ENCODE data around the gene TMEM255B.
"Not testable (repeated sequence)": the region's sequence is repeated elsewhere in the genome, so short reads cannot be mapped to it uniquely, and the experiment has no call there.

Gene TMEM255B

GRCh38 chr13:113770441-113770840, 11.4 kb downstream of the TMEM255B start:
- no peak for DNase-seq

- DNase-seq = no peak
These were observed 11.9 kb downstream of the TMEM255B start for GRCh38 chr13:113770937-113771336.

- DNase-seq = no peak
These were observed 12.8 kb downstream of the TMEM255B start for GRCh38 chr13:113771709-113772331.

GRCh38 chr13:113774177-113775107, 15.4 kb downstream of the TMEM255B start:
- DNase-seq = no peak

GRCh38 chr13:113775451-113776145, 16.6 kb downstream of the TMEM255B start:
- DNase-seq = no peak

- DNase-seq = no peak
These were observed 17.5 kb downstream of the TMEM255B start for GRCh38 chr13:113776231-113777125.

GRCh38 chr13:113777311-113778260, 18.6 kb downstream of the TMEM255B start:
- DNase-seq = no peak

GRCh38 chr13:113781571-113781970, 22.5 kb downstream of the TMEM255B start:
- no peak for DNase-seq

GRCh38 chr13:113782472-113782871, 23.4 kb downstream of the TMEM255B start:
- DNase-seq = no peak

- DNase-seq = no peak
These were observed 24.3 kb downstream of the TMEM255B start for GRCh38 chr13:113783200-113783881.

- DNase-seq = no peak
These were observed 25.1 kb downstream of the TMEM255B start for GRCh38 chr13:113783966-113784644.

- DNase-seq = no peak
These were observed 25.6 kb downstream of the TMEM255B start for GRCh38 chr13:113784645-113785024.

GRCh38 chr13:113785051-113786010, 26.3 kb downstream of the TMEM255B start:
- DNase-seq = no peak

GRCh38 chr13:113786262-113786841, 27.3 kb downstream of the TMEM255B start:
- DNase-seq = no peak

GRCh38 chr13:113787694-113788093, 28.7 kb downstream of the TMEM255B start:
- no peak for DNase-seq

GRCh38 chr13:113788413-113789135, 29.5 kb downstream of the TMEM255B start:
- DNase-seq = no peak

- DNase-seq = no peak
These were observed 30.1 kb downstream of the TMEM255B start for GRCh38 chr13:113789167-113789566.

- not testable (repeated sequence) for DNase-seq
These were observed 30.9 kb downstream of the TMEM255B start for GRCh38 chr13:113789931-113790330.
